GM10248 (cell line): ENCODE data around the gene ACO2.

ENCODE experiments used
- CTCF ChIA-PET: fragments of 300-600 bp; sonication (Branson Sonifier 250); formaldehyde crosslinking; extraction: SDS; loops from one replicate; lab custom pipeline; 2021; ENCODE audit warnings: antibody characterized with exemption; lab: Yijun Ruan, JAX
- POLR2A ChIA-PET: fragments of 350-650 bp; sonication (Branson Sonifier 250); formaldehyde crosslinking; extraction: SDS; loops from one replicate; lab custom pipeline; 2020; ENCODE audit warnings: antibody characterized with exemption; lab: Yijun Ruan, JAX
- DNase-seq: peaks from one replicate; pipeline ENCODE4 v3.0.0; 2012; ENCODE audit errors: extremely low spot score
- CTCF ChIP-seq: IDR thresholded peaks from 2 replicates; pipeline ENCODE4 v1.5.1; 2012; ENCODE audit warnings: mild to moderate bottlenecking, low read depth; ENCODE audit errors: extremely low read depth, missing control alignments, control extremely low read depth

The ACO2 gene

GRCh38 chr22:41471568-41471967, 2.7 kb downstream of the ACO2 start:
- TF ChIP-seq CTCF = no peak
- DNase-seq = no peak
- ChIA-PET POLR2A (interaction anchor here (0.7 kb wide), 1 partner anchor 71 kb away, joined by 3 read pairs; no protein-coding TSS in a partner anchor), CTCF (interaction anchor here (1.1 to 1.5 kb wide), 4 partner anchors 7 to 68 kb away, joined by 3 to 4 read pairs (median 4); no protein-coding TSS in a partner anchor)

GRCh38 chr22:41474872-41475451, 6.0 kb downstream of the ACO2 start:
- CTCF ChIA-PET = interaction anchor here (1.4 kb wide), 1 partner anchor 43 kb away, joined by 6 read pairs; no protein-coding TSS in a partner anchor
- POLR2A ChIA-PET = no interaction called here
- no peak for DNase-seq
- no peak for TF ChIP-seq CTCF

GRCh38 chr22:41478473-41478872, 9.6 kb downstream of the ACO2 start:
- ChIA-PET CTCF (interaction anchor here (0.6 to 6.0 kb wide), 11 partner anchors 8 to 75 kb away, joined by 3 to 42 read pairs (median 7); partner anchors contain the start of genes ACO2 and PHF5A), POLR2A (interaction anchor here (0.6 to 1.9 kb wide), 7 partner anchors 10 to 1107 kb away, joined by 3 to 13 read pairs (median 4); partner anchors contain the start of genes ACO2, PHF5A and TOB2)
- DNase-seq = no peak
- TF ChIP-seq CTCF = no peak

DNA sequence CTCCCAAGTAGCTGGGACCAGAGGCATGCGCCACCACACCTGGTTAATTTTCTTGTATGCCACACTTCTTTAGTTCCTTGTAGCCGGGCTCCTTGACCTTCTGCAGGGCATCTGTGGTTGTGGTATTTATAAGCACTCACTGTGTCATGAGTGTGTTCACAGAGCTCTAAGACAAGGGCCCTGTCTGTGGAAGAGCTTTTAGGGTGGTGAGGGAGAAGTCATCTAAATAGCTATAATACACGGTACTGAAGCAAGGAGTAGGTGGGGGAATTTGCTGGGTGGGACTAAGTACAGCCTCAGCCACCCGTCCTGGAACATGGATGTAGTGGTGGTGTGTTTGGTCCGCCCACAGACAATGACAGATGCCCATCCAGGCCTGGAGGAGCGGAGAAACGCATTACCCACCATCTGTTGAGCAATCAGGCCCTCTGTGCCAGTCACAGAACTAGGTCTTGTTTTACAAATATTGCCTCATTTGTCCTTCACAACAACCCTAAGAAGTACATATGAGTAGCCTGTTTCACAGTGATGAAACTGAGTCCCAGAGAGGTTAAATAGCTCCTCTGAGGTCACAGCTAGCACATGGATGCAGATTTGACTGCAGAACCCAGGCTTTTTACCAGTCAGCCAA, 10.1 kb downstream of the ACO2 start:
- no peak for TF ChIP-seq CTCF
- ChIA-PET POLR2A (interaction anchor here (0.6 to 1.9 kb wide), 5 partner anchors 10 to 62 kb away, joined by 3 to 13 read pairs (median 6); partner anchors contain the start of genes ACO2, PHF5A and TOB2), CTCF (interaction anchor here (0.6 to 6.0 kb wide), 9 partner anchors 8 to 76 kb away, joined by 3 to 42 read pairs (median 9); partner anchors contain the start of genes ACO2 and PHF5A)
- DNase-seq = peak; percentile 35

DNA sequence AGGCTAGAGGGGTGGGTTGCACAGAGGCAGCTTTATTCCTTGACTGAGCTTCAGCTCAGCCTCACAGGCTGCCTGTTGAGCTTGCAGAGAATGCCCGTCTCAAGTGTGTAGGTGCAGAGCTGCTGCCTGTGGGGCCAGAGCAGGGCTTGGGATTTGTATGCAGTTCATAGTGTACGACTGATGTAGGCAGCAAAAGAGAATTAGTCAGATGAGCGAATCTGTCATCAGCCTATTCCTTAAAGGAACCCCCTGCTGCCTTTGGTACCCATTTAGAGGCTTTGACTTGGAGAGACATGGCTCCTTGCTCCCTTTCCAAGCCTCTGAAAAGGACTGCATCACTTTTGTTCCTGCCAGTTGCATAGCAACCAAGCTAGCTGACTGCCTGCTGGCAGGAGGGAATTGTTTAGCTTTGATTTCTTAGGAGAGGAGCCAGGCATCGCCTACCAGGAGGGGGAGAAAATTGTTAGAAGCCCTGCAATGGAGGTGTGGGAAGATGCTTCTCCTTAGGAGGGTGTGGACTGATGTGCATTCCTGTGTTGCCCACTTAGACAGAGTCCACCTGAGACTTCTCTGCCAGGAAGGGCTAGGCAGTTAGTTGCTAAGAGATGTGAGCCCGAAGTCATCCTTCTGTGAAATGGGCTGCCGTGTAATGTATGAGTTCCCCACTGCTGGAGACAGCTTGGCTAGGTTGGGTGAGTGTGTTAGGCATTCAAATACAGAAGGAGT, 10.9 kb downstream of the ACO2 start:
- TF ChIP-seq CTCF = no peak
- ChIA-PET POLR2A (interaction anchor here (1.7 to 1.9 kb wide), 2 partner anchors 11 to 33 kb away, joined by 8 to 13 read pairs; partner anchors contain the start of genes ACO2, PHF5A and TOB2), CTCF (interaction anchor here (1.1 to 6.0 kb wide), 7 partner anchors 9 to 77 kb away, joined by 3 to 42 read pairs (median 9); partner anchors contain the start of genes ACO2 and PHF5A)
- DNase-seq = no peak

- no peak for DNase-seq
- POLR2A ChIA-PET = interaction anchor here (0.6 to 1.9 kb wide), 2 partner anchors 12 to 39 kb away, joined by 3 to 13 read pairs; partner anchors contain the start of genes ACO2 and PHF5A
- TF ChIP-seq CTCF = no peak
- CTCF ChIA-PET = interaction anchor here (1.1 to 6.0 kb wide), 6 partner anchors 11 to 77 kb away, joined by 3 to 42 read pairs (median 12); no protein-coding TSS in a partner anchor
These were observed 11.4 kb downstream of the ACO2 start for GRCh38 chr22:41480397-41480735.
